GM12878 (cell line): ENCODE measurements around the gene AP4E1. TPM values are rescaled to one million over a fixed set of nuclear protein-coding genes. Genes with fewer than 3 reads are reported as not detected.

Experiments
- ATAC-seq: fragments of 200-7000 bp; cut with Tn5 transposase; 3 replicates; pipeline ENCODE4 v1.9.1; 2020; ENCODE audit warnings: mild to moderate bottlenecking, moderate library complexity
- BruUV-seq: library from RNA; stranded (reverse); fragments of 400-500 nt; replicated peaks from 2 replicates; lab custom pipeline; 2021; lab: Mats Ljungman, UMichigan
- CTCF ChIA-PET: fragments of 300-600 bp; sonication (Branson Sonifier 250); formaldehyde crosslinking; extraction: SDS; loops from one replicate; lab custom pipeline; 2021; ENCODE audit warnings: inconsistent platforms; lab: Yijun Ruan, JAX
- POLR2A ChIA-PET: fragments of 350-600 bp; formaldehyde crosslinking; extraction: SDS; loops from one replicate; lab custom pipeline; 2021; ENCODE audit warnings: inconsistent platforms; lab: Charles Lee
- RAD21 ChIA-PET: fragments of 300-600 bp; sonication (Branson Sonifier 250); formaldehyde crosslinking; loops from one replicate; lab custom pipeline; 2023; ENCODE audit warnings: antibody characterized with exemption; ENCODE audit not compliant: unreplicated experiment; lab: Charles Lee
- SMC1A ChIA-PET: fragments of 300-600 bp; sonication (Branson Sonifier 250); formaldehyde crosslinking; loops from one replicate; lab custom pipeline; 2023; ENCODE audit not compliant: unreplicated experiment, uncharacterized antibody; lab: Charles Lee
- DNase-seq: peaks from one replicate; pipeline ENCODE4 v3.0.0-alpha.2; 2011; ENCODE audit warnings: low read depth, low spot score
- FAIRE-seq: peaks from 3 replicates; lab custom pipeline; 2011; peaks lifted over from hg19 to GRCh38; lab: Jason Lieb, UNC
- H2AFZ ChIP-seq: 2 replicates; pipeline ENCODE4 v1.6.0; 2011; ENCODE audit warnings: low read depth, low read length, control low read depth; ENCODE audit not compliant: control insufficient read depth
- H3K27ac ChIP-seq: 2 replicates; pipeline ENCODE4 v1.5.1; 2011; ENCODE audit warnings: control low read depth; ENCODE audit not compliant: control insufficient read depth, insufficient read depth
- H3K27me3 ChIP-seq, 2 experiments: replicated peaks in 1 of 2; 2 replicates each; pipeline versions ENCODE4 v1.6.0 to v1.6.1; 2011; ENCODE audit warnings: low read length in 1 of 2; ENCODE audit not compliant: control insufficient read depth in 2 of 2, insufficient read depth in 2 of 2
- H3K36me3 ChIP-seq, 2 experiments: 2 replicates each; pipeline ENCODE4 v1.5.1; 2011; ENCODE audit warnings: low read length in 1 of 2; ENCODE audit not compliant: control insufficient read depth in 2 of 2, insufficient read depth in 2 of 2
- H3K4me1 ChIP-seq: 2 replicates; pipeline ENCODE4 v1.6.1; 2011; ENCODE audit warnings: mild to moderate bottlenecking, low read length, moderate library complexity, mixed read lengths; ENCODE audit not compliant: control insufficient read depth, insufficient read depth
- H3K4me2 ChIP-seq: 2 replicates; pipeline ENCODE4 v1.6.0; 2011; ENCODE audit warnings: control low read depth; ENCODE audit not compliant: control insufficient read depth, insufficient read depth
- H3K4me3 ChIP-seq: fragments of 200-600 bp; sonication (generic); 2 replicates; pipeline ENCODE4 v1.5.1; 2016
- H3K79me2 ChIP-seq: 2 replicates; pipeline ENCODE4 v1.6.0; 2011; ENCODE audit warnings: low read length; ENCODE audit not compliant: control insufficient read depth, insufficient read depth
- H3K9ac ChIP-seq: 2 replicates; pipeline ENCODE4 v1.8.0; 2011; ENCODE audit warnings: low read length, control low read depth, mixed read lengths; ENCODE audit not compliant: control insufficient read depth, insufficient read depth
- H3K9me3 ChIP-seq: replicated peaks from 3 replicates; pipeline ENCODE4 v1.5.1; 2011; ENCODE audit warnings: mild to moderate bottlenecking, low read length; ENCODE audit not compliant: control insufficient read depth, insufficient read depth
- H4K20me1 ChIP-seq: 2 replicates; pipeline ENCODE4 v1.6.0; 2011; ENCODE audit not compliant: control insufficient read depth, insufficient read depth
- BACH1 ChIP-seq: fragments of 450-650 bp; IDR thresholded peaks from 2 replicates; pipeline ENCODE4 v1.6.1; 2017; ENCODE audit warnings: mild to moderate bottlenecking, borderline replicate concordance
- E2F4 ChIP-seq: IDR thresholded peaks from 2 replicates; pipeline ENCODE4 v1.6.1; 2012; ENCODE audit warnings: low read depth, low read length, improper control_type of control experiment
- EED ChIP-seq: sonication (generic); IDR thresholded peaks from 2 replicates; pipeline ENCODE4 v1.6.1; 2016; ENCODE audit warnings: antibody characterized with exemption, low read depth
- IKZF1 ChIP-seq: fragments of 450-650 bp; conservative IDR thresholded peaks from 2 replicates; pipeline ENCODE4 v1.6.1; 2017; ENCODE audit warnings: antibody characterized with exemption, mild to moderate bottlenecking
- JUNB ChIP-seq: IDR thresholded peaks from 2 replicates; pipeline ENCODE4 v1.6.1; 2016; ENCODE audit warnings: antibody characterized with exemption, mild to moderate bottlenecking
- MXI1 ChIP-seq: fragments of 150-350 bp; IDR thresholded peaks from 2 replicates; pipeline ENCODE4 v1.6.1; 2011; ENCODE audit warnings: low read depth, mild to moderate bottlenecking, inconsistent platforms, low read length, improper control_type of control experiment
- MYC ChIP-seq: IDR thresholded peaks from 2 replicates; pipeline ENCODE4 v1.6.1; 2011; ENCODE audit warnings: mild to moderate bottlenecking, low read length, moderate library complexity, inconsistent platforms; ENCODE audit not compliant: insufficient read depth, insufficient replicate concordance, insufficient read length, severe bottlenecking
- PAX8 ChIP-seq: fragments of 450-650 bp; IDR thresholded peaks from 2 replicates; pipeline ENCODE4 v1.6.1; 2017; ENCODE audit warnings: mild to moderate bottlenecking, moderate library complexity
- PML ChIP-seq: IDR thresholded peaks from 2 replicates; pipeline ENCODE4 v1.6.1; 2012; ENCODE audit warnings: low read length, inconsistent platforms
- RAD21 ChIP-seq: IDR thresholded peaks from 2 replicates; pipeline ENCODE4 v1.6.1; 2011; ENCODE audit warnings: mild to moderate bottlenecking, low read depth, low read length, moderate library complexity; ENCODE audit not compliant: insufficient read depth
- REST ChIP-seq: IDR thresholded peaks from 2 replicates; pipeline ENCODE4 v1.6.1; 2012; ENCODE audit warnings: mild to moderate bottlenecking, low read depth, low read length
- SIN3A ChIP-seq: IDR thresholded peaks from 2 replicates; pipeline ENCODE4 v1.6.1; 2012; ENCODE audit warnings: low read depth, low read length, improper control_type of control experiment
- SKIL ChIP-seq: fragments of 450-650 bp; IDR thresholded peaks from 2 replicates; pipeline ENCODE4 v1.6.1; 2017; ENCODE audit warnings: mild to moderate bottlenecking, low read depth, inconsistent platforms; ENCODE audit not compliant: poor library complexity, severe bottlenecking
- SMARCA5 ChIP-seq: fragments of 450-650 bp; IDR thresholded peaks from 2 replicates; pipeline ENCODE4 v1.6.1; 2017; ENCODE audit warnings: mild to moderate bottlenecking
- SMC3 ChIP-seq: IDR thresholded peaks from 2 replicates; pipeline ENCODE4 v1.6.1; 2011; ENCODE audit warnings: low read length, improper control_type of control experiment, borderline replicate concordance
- TCF7 ChIP-seq: IDR thresholded peaks from 2 replicates; pipeline ENCODE4 v1.6.1; 2014; ENCODE audit warnings: antibody characterized with exemption, borderline replicate concordance
- WGBS: methylation state at CpG from one replicate; pipeline ENCODE4 v1.1.6; 2016; ENCODE audit warnings: low lambda C conversion rate; ENCODE audit not compliant: insufficient replicate concordance, insufficient coverage; ENCODE audit errors: missing lambda C conversion rate; 5-methylcytosine and 5-hydroxymethylcytosine counted together
- in situ Hi-C: fragments of 300-500 bp; cut with MboI; formaldehyde crosslinking; loops from 9 replicates; pipeline ENCODE4 v1.14.3; 2018; ENCODE audit warnings: mixed read lengths
- intact Hi-C: fragments of 100-400 bp; cut with micrococcal nuclease; formaldehyde crosslinking; loops from one replicate; pipeline ENCODE4 v1.14.2; 2022; ENCODE audit not compliant: unreplicated experiment
- polyA plus RNA-seq, 11 experiments: library from polyadenylated mRNA; depleted of rRNA in 4 of 11; unstranded in 6 of 11; stranded (reverse) in 5 of 11; fragments of >200 nt; fragmentation: Nextera tagmentation in 4 of 11; fragmentation: Illumina TruSeq in 1 of 11; extraction: Ambion mirVana in 4 of 11; extraction: Trizol in 1 of 11; gene quantifications; 1 replicate in 1 of 11; 2 replicates in 10 of 11; pipeline versions ENCODE4 v1.2.1 to v1.2.3, GENCODE V29; 2011 to 2016; ENCODE audit warnings: inconsistent platforms in 2 of 11, missing spikeins in 2 of 11, low read depth in 1 of 11
- total RNA-seq, 4 experiments: library from RNA; depleted of rRNA in 3 of 4; stranded (reverse); fragments of >200 nt in 3 of 4; fragmentation: Illumina TruSeq in 1 of 4; extraction: Trizol in 1 of 4; gene quantifications; 2 replicates each; pipeline versions ENCODE4 v1.2.1 to v1.2.3, GENCODE V29; 2013 to 2021

The AP4E1 gene
- total and polyA plus RNA-seq, 10 of the 15 experiments (the other 5 are each of a cell fraction or from before 2014, with no cell fraction given): 1.2 to 11.4 (median 6.7) TPM

GRCh38 chr15:50876989-50877360 lies 31.5 kb upstream of the AP4E1 start:
- Histone ChIP-seq H3K4me1 (peaks cover 42% of the 10 kb centered on the region), H3K27me3 (no peaks in the 10 kb centered on the region), H3K9me3 (no peaks in the 10 kb centered on the region), H2AFZ (peak overlapping the region; percentile 91), H3K36me3 (no peaks in the 10 kb centered on the region), H3K4me2 (peak overlapping the region; percentile 52; the same call in 1 of the 2 replicates), H3K79me2 (no peaks in the 10 kb centered on the region), H3K4me3 (peak overlapping the region; percentile 33; the same call in 1 of the 2 replicates), H3K9ac (0 out of 2 replicates have a peak overlapping the region, but pooled peaks have one; percentile 1), H4K20me1 (no peaks in the 10 kb centered on the region), H3K27ac (peak overlapping the region; percentile 53; the same call in 1 of the 2 replicates)
- 2% methylated on average over 8 of the region's 8 CpGs for WGBS
- RAD21 ChIA-PET: interaction anchor here (0.7 to 2.2 kb wide), 7 partner anchors 9 to 302 kb away, joined by 3 to 17 read pairs (median 6); no protein-coding TSS in a partner anchor
- no peak for DNase-seq
- BruUV-seq: no TSS peak
- in situ Hi-C loops (no loop called here), intact Hi-C loops (loop anchor here (2.0 to 5.0 kb wide), 2 partner anchors 130 to 202 kb away; no protein-coding TSS in a partner anchor)
- CTCF ChIA-PET: interaction anchor here (0.6 to 5.0 kb wide), 21 partner anchors 10 to 537 kb away, joined by 3 to 56 read pairs (median 4); no protein-coding TSS in a partner anchor
- SMC1A ChIA-PET: interaction anchor here (0.8 to 5.1 kb wide), 9 partner anchors 10 to 304 kb away, joined by 3 to 43 read pairs (median 4); no protein-coding TSS in a partner anchor
- FAIRE-seq: no peak
- ATAC-seq: no peak
- POLR2A ChIA-PET: interaction anchor here (0.7 to 1.3 kb wide), 2 partner anchors 11 to 189 kb away, joined by 3 to 4 read pairs; no protein-coding TSS in a partner anchor
- TF ChIP-seq PAX8: no peak
- no peak for TF ChIP-seq REST
- no peak for TF ChIP-seq MXI1
- TF ChIP-seq SKIL: peak; percentile 47
- peak; percentile 48 for TF ChIP-seq IKZF1
- peak; percentile 20; the same call in 1 of the 2 replicates for TF ChIP-seq SMARCA5
- peak; percentile 74 for TF ChIP-seq EED
- TF ChIP-seq SIN3A: no peak
- TF ChIP-seq MYC: no peak
- no peak for TF ChIP-seq JUNB
- TF ChIP-seq TCF7: no peak
- TF ChIP-seq RAD21: peak; percentile 93
- no peak for TF ChIP-seq BACH1
- TF ChIP-seq PML: no peak
- no peak for TF ChIP-seq E2F4
- peak; percentile 70 for TF ChIP-seq SMC3
